GM23248 (cell line): ENCODE data around the gene CXorf58.

Experiments used
- EZH2 ChIP-seq: fragments of 200-600 bp; sonication (generic); IDR thresholded peaks from 2 replicates; pipeline ENCODE4 v1.6.1; 2018; ENCODE audit warnings: antibody characterized with exemption, mild to moderate bottlenecking; ENCODE audit not compliant: insufficient read depth, poor library complexity, severe bottlenecking
- EZH2phosphoT487 ChIP-seq: fragments of 200-600 bp; sonication (generic); IDR thresholded peaks from 2 replicates; pipeline ENCODE4 v1.6.1; 2018; ENCODE audit warnings: antibody characterized with exemption, moderate library complexity, mild to moderate bottlenecking, low read depth; ENCODE audit not compliant: insufficient read depth

DNA sequence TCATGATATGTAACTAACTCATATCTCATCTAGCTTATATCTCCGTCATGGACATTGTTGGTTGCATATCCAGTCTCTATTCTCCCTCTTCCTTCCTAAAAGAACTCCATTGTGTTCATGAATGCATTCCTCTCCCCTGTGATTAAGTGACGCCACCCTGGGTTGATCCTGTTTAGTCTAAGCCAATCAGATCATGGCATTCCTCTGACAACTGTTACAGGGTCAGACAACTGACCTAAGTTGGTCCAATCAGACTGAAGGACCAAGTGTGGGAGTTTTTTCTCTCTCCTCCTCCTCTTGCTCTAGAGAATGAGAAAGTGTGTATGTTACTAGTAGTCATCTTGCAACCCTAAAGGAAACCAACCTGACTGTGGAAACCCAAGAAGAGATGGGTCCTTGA, 3.7 kb upstream of the CXorf58 start:
- no peak for TF ChIP-seq EZH2
- no peak for TF ChIP-seq EZH2phosphoT487
